Keratinocyte (primary cell): ENCODE measurements around the gene RAB42.

ENCODE experiments used
- CTCF ChIP-seq, 3 experiments: IDR thresholded peaks in 1 of 3; conservative IDR thresholded peaks in 1 of 3; optimal IDR thresholded peaks in 1 of 3; 2 replicates in 2 of 3; 3 replicates in 1 of 3; pipeline versions ENCODE3 to v1.5.1; 2011; ENCODE audit warnings: low read length in 3 of 3, mild to moderate bottlenecking in 3 of 3, moderate library complexity in 2 of 3, control low read depth in 1 of 3, inconsistent platforms in 1 of 3; ENCODE audit not compliant: insufficient read depth in 2 of 3; ENCODE audit errors: extremely low read depth in 1 of 3
- EZH2 ChIP-seq: IDR thresholded peaks from one replicate; pipeline ENCODE4 v1.6.1; 2012; ENCODE audit warnings: inconsistent platforms, mild to moderate bottlenecking, low read length, moderate library complexity

DNA sequence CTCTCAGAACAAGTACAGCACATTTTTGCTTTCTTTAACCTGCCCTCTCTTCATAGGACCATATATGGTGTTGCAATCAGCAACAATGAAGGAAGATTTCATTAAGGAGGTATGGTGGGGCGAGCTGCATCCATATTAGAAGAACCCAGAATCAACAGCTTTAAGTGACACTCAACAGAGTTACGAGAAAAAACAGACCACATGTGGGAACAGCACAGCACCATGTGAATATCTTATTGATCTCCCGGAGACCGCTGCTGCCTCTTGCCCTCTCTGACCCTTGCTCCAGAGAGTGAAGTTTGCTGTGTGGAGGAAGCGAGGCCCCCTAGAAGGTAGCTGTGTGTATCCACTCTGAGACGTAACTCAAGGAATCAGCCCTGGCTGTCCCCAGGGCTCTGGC is 12.9 kb downstream of the RAB42 start:
- no peak for TF ChIP-seq CTCF (optimal IDR thresholded peaks at IDR 0.05 in 1 of 3, IDR thresholded peaks at IDR 0.05 in 1 of 3, conservative IDR thresholded peaks at IDR 0.05 in 1 of 3; ENCODE audit: extremely low read depth in 1 of 3, insufficient read depth in 2 of 3, low read length in 3 of 3)
- no peak for TF ChIP-seq EZH2
